A549 (cell line): ENCODE measurements around the gene LIMS1. TPM values are rescaled to one million over a fixed set of nuclear protein-coding genes. Genes with fewer than 3 reads are reported as not detected.

Experiments used
- ATAC-seq, 2 experiments: fragments of 200-7000 bp in 1 of 2; fragments of >200 bp in 1 of 2; cut with Nextera tagmentation in 1 of 2; cut with Tn5 transposase in 1 of 2; 3 replicates each; pipeline versions ENCODE4 v1.8.0 to v1.9.1; 2018 to 2020; ENCODE audit warnings: mild to moderate bottlenecking in 1 of 2, moderate library complexity in 1 of 2
- CTCF ChIA-PET: fragments of 300-600 bp; sonication (Branson Sonifier 250); formaldehyde crosslinking; extraction: SDS; loops from one replicate; lab custom pipeline; 2021; ENCODE audit warnings: antibody characterized with exemption, inconsistent platforms; lab: Yijun Ruan, JAX
- POLR2A ChIA-PET: fragments of 350-600 bp; formaldehyde crosslinking; extraction: SDS; loops from one replicate; lab custom pipeline; 2021; ENCODE audit warnings: antibody characterized with exemption, inconsistent platforms; lab: Yijun Ruan, JAX
- DNase-seq, 2 experiments: peaks; one replicate each; pipeline versions ENCODE4 v3.0.0 to v3.0.0-alpha.2; 2011 to 2016; ENCODE audit warnings: low read depth in 1 of 2, low spot score in 1 of 2
- FAIRE-seq: peaks from 2 replicates; lab custom pipeline; 2011; peaks lifted over from hg19 to GRCh38; lab: Jason Lieb, UNC
- H3K27ac ChIP-seq, 2 experiments: fragments of >200 bp; sonication (Bioruptor Twin); formaldehyde crosslinking; 3 replicates each; pipeline ENCODE4 v1.5.1; 2016 to 2017
- H3K4me1 ChIP-seq: fragments of >200 bp; sonication (Bioruptor Twin); formaldehyde crosslinking; 3 replicates; pipeline ENCODE4 v1.6.1; 2016
- H3K4me2 ChIP-seq: fragments of >200 bp; sonication (Bioruptor Twin); formaldehyde crosslinking; 3 replicates; pipeline ENCODE4 v1.6.1; 2016
- H3K4me3 ChIP-seq: fragments of >200 bp; sonication (Bioruptor Twin); formaldehyde crosslinking; 3 replicates; pipeline ENCODE4 v1.5.1; 2016
- H3K9me3 ChIP-seq: fragments of >200 bp; sonication (Bioruptor Twin); formaldehyde crosslinking; 3 replicates; pipeline ENCODE4 v1.6.1; 2016
- CBX8 ChIP-seq: fragments of 200-600 bp; sonication (generic); IDR thresholded peaks from 2 replicates; pipeline ENCODE4 v1.6.1; 2016
- CHD2 ChIP-seq: fragments of 150-350 bp; IDR thresholded peaks from 2 replicates; pipeline ENCODE4 v1.6.1; 2014; ENCODE audit warnings: low read length; ENCODE audit not compliant: partially characterized antibody
- CTCF ChIP-seq: fragments of >200 bp; sonication (Bioruptor Twin); formaldehyde crosslinking; IDR thresholded peaks from 3 replicates; pipeline ENCODE4 v1.5.1; 2016
- EHMT2 ChIP-seq: fragments of 200-600 bp; sonication (generic); IDR thresholded peaks from 2 replicates; pipeline ENCODE4 v1.6.1; 2016; ENCODE audit warnings: antibody characterized with exemption, low read depth, mild to moderate bottlenecking, moderate library complexity
- ELK1 ChIP-seq: fragments of 150-350 bp; IDR thresholded peaks from 2 replicates; pipeline ENCODE4 v1.6.1; 2014; ENCODE audit warnings: low read depth, mild to moderate bottlenecking, low read length
- EP300 ChIP-seq, 2 experiments: fragments of >200 bp; sonication (Bioruptor Twin); formaldehyde crosslinking; IDR thresholded peaks; 2 replicates in 1 of 2; 3 replicates in 1 of 2; pipeline ENCODE4 v1.6.1; 2016 to 2017
- HDAC2 ChIP-seq: fragments of 200-600 bp; sonication (generic); IDR thresholded peaks from 2 replicates; pipeline ENCODE4 v1.6.1; 2016
- HMGXB4 ChIP-seq: fragments of 250-450 bp; sonication (Bioruptor Pico); IDR thresholded peaks from 2 replicates; pipeline ENCODE4 v1.5.0; 2021; ENCODE audit warnings: mild to moderate bottlenecking, moderate library complexity, borderline replicate concordance
- HOXA7 ChIP-seq: fragments of 250-450 bp; sonication (Bioruptor Pico); IDR thresholded peaks from 2 replicates; pipeline ENCODE4 v1.5.0; 2020; ENCODE audit warnings: mild to moderate bottlenecking, moderate library complexity
- KDM5A ChIP-seq: fragments of 200-600 bp; sonication (generic); IDR thresholded peaks from 2 replicates; pipeline ENCODE4 v1.6.1; 2016; ENCODE audit warnings: antibody characterized with exemption, mild to moderate bottlenecking
- RAD21 ChIP-seq, 2 experiments: fragments of >200 bp in 1 of 2; sonication (Bioruptor Twin) in 1 of 2; formaldehyde crosslinking in 1 of 2; IDR thresholded peaks in 1 of 2; conservative IDR thresholded peaks in 1 of 2; 2 replicates in 1 of 2; 3 replicates in 1 of 2; pipeline ENCODE4 v1.6.1; 2012 to 2018; ENCODE audit warnings: inconsistent platforms in 1 of 2
- RCOR1 ChIP-seq: fragments of 150-350 bp; IDR thresholded peaks from 2 replicates; pipeline ENCODE4 v1.6.1; 2014; ENCODE audit warnings: antibody characterized with exemption, low read length, low read depth
- RFX5 ChIP-seq: fragments of 450-650 bp; IDR thresholded peaks from 2 replicates; pipeline ENCODE4 v1.7.1; 2014; ENCODE audit warnings: antibody characterized with exemption, mild to moderate bottlenecking, moderate library complexity
- TFCP2L1 ChIP-seq: fragments of 250-450 bp; sonication (Bioruptor Pico); IDR thresholded peaks from 2 replicates; pipeline ENCODE4 v1.5.0; 2021; ENCODE audit warnings: mild to moderate bottlenecking
- USF2 ChIP-seq: fragments of 450-650 bp; IDR thresholded peaks from 2 replicates; pipeline ENCODE4 v1.6.1; 2014; ENCODE audit warnings: antibody characterized with exemption
- ZSCAN20 ChIP-seq: fragments of 250-450 bp; sonication (Bioruptor Pico); IDR thresholded peaks from 2 replicates; pipeline ENCODE4 v1.8.0; 2022; ENCODE audit warnings: mild to moderate bottlenecking, moderate library complexity
- WGBS: methylation state at CpG from one replicate; pipeline ENCODE4 v1.1.6; 2017; ENCODE audit errors: missing lambda C conversion rate; 5-methylcytosine and 5-hydroxymethylcytosine counted together
- polyA plus RNA-seq, 4 experiments: library from polyadenylated mRNA; depleted of rRNA in 3 of 4; stranded (reverse); fragments of >200 nt; fragmentation: RNase III in 1 of 4; extraction: RNeasy Plus Mini Kit Qiagen cat#74134 plus additional on column Dnase treatment in 1 of 4; gene quantifications; 2 replicates in 3 of 4; 3 replicates in 1 of 4; pipeline ENCODE4 v1.2.3, GENCODE V29; 2011 to 2017

Gene LIMS1
- polyA plus RNA-seq, 2 of the 4 experiments (the other 2 are of a cell fraction) = 40.0 to 94.1 TPM

GRCh38 chr2:108547606-108548005, 13.3 kb downstream of the LIMS1 start:
- FAIRE-seq (no peak), ATAC-seq (no peak), DNase-seq (no peak)
- CTCF ChIA-PET = interaction anchor here (1.1 to 1.3 kb wide), 2 partner anchors 12 to 36 kb away, joined by 3 to 4 read pairs; no protein-coding TSS in a partner anchor
- 86% methylated on average over 5 of the region's 5 CpGs for WGBS
- Histone ChIP-seq H3K4me2 (no peak overlapping the region), H3K4me3 (no peak overlapping the region), H3K27ac (no peak overlapping the region), H3K9me3 (no peaks in the 10 kb centered on the region), H3K4me1 (peaks cover 15% of the 10 kb centered on the region; the same call in 2 of the 3 replicates)
- POLR2A ChIA-PET = no interaction called here
- TF ChIP-seq RFX5 (no peak), HOXA7 (CRISPR knock-in tag) (no peak), ELK1 (no peak), ZSCAN20 (no peak), KDM5A (no peak)

- ChIA-PET CTCF (interaction anchor here (1.1 to 2.2 kb wide), 6 partner anchors 7 to 88 kb away, joined by 3 to 7 read pairs (median 4); no protein-coding TSS in a partner anchor), POLR2A (no interaction called here)
- DNase-seq = no peak
- Histone ChIP-seq H3K27ac (no peak overlapping the region), H3K4me3 (no peak overlapping the region), H3K9me3 (no peaks in the 10 kb centered on the region), H3K4me1 (peaks cover 17% of the 10 kb centered on the region; the same call in 2 of the 3 replicates), H3K4me2 (no peak overlapping the region)
- TF ChIP-seq EHMT2 (no peak), KDM5A (no peak), TFCP2L1 (no peak), CHD2 (no peak), ELK1 (no peak), RAD21 (conservative IDR thresholded peaks at IDR 0.05 in 1 of 2, IDR thresholded peaks at IDR 0.05 in 1 of 2) (no peak), HOXA7 (CRISPR knock-in tag) (no peak), EP300 (IDR thresholded peaks at IDR 0.05) (no peak), CTCF (no peak), CBX8 (no peak), HMGXB4 (no peak), HDAC2 (no peak), USF2 (no peak), RCOR1 (no peak)
- no peak for FAIRE-seq
- ATAC-seq = no peak
- 83% methylated on average over 9 of the region's 9 CpGs for WGBS
These were observed 14.1 kb downstream of the LIMS1 start for GRCh38 chr2:108548208-108549003.
